H9 (cell line): ENCODE data around the gene TBC1D8. TPM values are rescaled to one million over a fixed set of nuclear protein-coding genes. Genes with fewer than 3 reads are reported as not detected.

Experiments
- DNase-seq: peaks from one replicate; pipeline ENCODE4 v3.0.0-alpha.2; 2017
- H2AFZ ChIP-seq: one replicate; pipeline ENCODE4 v1.6.1; 2013; ENCODE audit warnings: mild to moderate bottlenecking, low read length, control low read depth, moderate library complexity
- H2AK5ac ChIP-seq: 2 replicates; pipeline ENCODE4 v1.6.1; 2013; ENCODE audit warnings: low read length, control low read depth, mixed read lengths; ENCODE audit not compliant: insufficient read length
- H2BK120ac ChIP-seq: one replicate; pipeline ENCODE4 v1.6.1; 2013; ENCODE audit warnings: low read depth, mild to moderate bottlenecking, low read length, control low read depth, inconsistent platforms; ENCODE audit not compliant: poor library complexity, severe bottlenecking
- H2BK12ac ChIP-seq: 2 replicates; pipeline ENCODE4 v1.6.1; 2013; ENCODE audit warnings: low read length, control low read depth, mixed read lengths, low read depth; ENCODE audit not compliant: insufficient read length
- H2BK15ac ChIP-seq: 2 replicates; pipeline ENCODE4 v1.6.1; 2013; ENCODE audit warnings: low read depth, low read length, control low read depth
- H2BK20ac ChIP-seq: one replicate; pipeline ENCODE4 v1.6.1; 2013; ENCODE audit warnings: low read depth, mild to moderate bottlenecking, low read length, control low read depth, inconsistent platforms; ENCODE audit not compliant: poor library complexity, severe bottlenecking
- H2BK5ac ChIP-seq: 2 replicates; pipeline ENCODE4 v1.6.1; 2013; ENCODE audit warnings: low read length, control low read depth, mixed read lengths; ENCODE audit not compliant: insufficient read length
- H3K14ac ChIP-seq: 2 replicates; pipeline ENCODE4 v1.6.1; 2013; ENCODE audit warnings: low read length, control low read depth; ENCODE audit not compliant: insufficient read depth
- H3K18ac ChIP-seq: 2 replicates; pipeline ENCODE4 v1.6.1; 2013; ENCODE audit warnings: low read depth, mild to moderate bottlenecking, mixed read lengths, low read length, control low read depth; ENCODE audit not compliant: insufficient read length
- H3K23ac ChIP-seq: 2 replicates; pipeline ENCODE4 v1.6.1; 2013; ENCODE audit warnings: low read length, control low read depth, mixed read lengths, low read depth; ENCODE audit not compliant: insufficient read length
- H3K23me2 ChIP-seq: 2 replicates; pipeline ENCODE4 v1.6.1; 2013; ENCODE audit warnings: low read depth, mild to moderate bottlenecking, mixed read lengths, low read length, control low read depth; ENCODE audit not compliant: insufficient read length, poor library complexity, severe bottlenecking
- H3K27ac ChIP-seq: 2 replicates; pipeline ENCODE4 v1.5.1; 2013; ENCODE audit warnings: low read length, control low read depth, mixed read lengths, low read depth; ENCODE audit not compliant: insufficient read length
- H3K27me3 ChIP-seq: 2 replicates; pipeline ENCODE4 v1.6.1; 2013; ENCODE audit warnings: low read length, control low read depth, inconsistent platforms; ENCODE audit not compliant: insufficient read depth
- H3K4ac ChIP-seq: 2 replicates; pipeline ENCODE4 v1.6.1; 2013; ENCODE audit warnings: low read depth, mild to moderate bottlenecking, control low read depth, inconsistent platforms, low read length, moderate library complexity
- H3K4me1 ChIP-seq: 2 replicates; pipeline ENCODE4 v1.6.1; 2013; ENCODE audit warnings: low read length, control low read depth, inconsistent platforms; ENCODE audit not compliant: insufficient read depth
- H3K4me2 ChIP-seq: 2 replicates; pipeline ENCODE4 v1.6.1; 2013; ENCODE audit warnings: low read length, control low read depth, mixed read lengths; ENCODE audit not compliant: insufficient read length, insufficient read depth
- H3K56ac ChIP-seq: 2 replicates; pipeline ENCODE4 v1.6.1; 2013; ENCODE audit warnings: low read depth, mild to moderate bottlenecking, mixed read lengths, low read length, control low read depth; ENCODE audit not compliant: insufficient read length
- H3K79me1 ChIP-seq: 2 replicates; pipeline ENCODE4 v1.6.1; 2013; ENCODE audit warnings: low read depth, mild to moderate bottlenecking, moderate library complexity, low read length, control low read depth, inconsistent platforms; ENCODE audit not compliant: insufficient read depth, poor library complexity, severe bottlenecking
- H3K79me2 ChIP-seq: 2 replicates; pipeline ENCODE4 v1.6.1; 2013; ENCODE audit warnings: low read length, control low read depth, inconsistent platforms; ENCODE audit not compliant: insufficient read depth
- H3K9ac ChIP-seq: 2 replicates; pipeline ENCODE4 v1.6.1; 2013; ENCODE audit warnings: low read length, control low read depth, mixed read lengths; ENCODE audit not compliant: insufficient read length; ENCODE audit errors: extremely low read depth
- H3K9me3 ChIP-seq: one replicate; pipeline ENCODE4 v1.6.1; 2013; ENCODE audit warnings: low read depth, low read length, inconsistent platforms; ENCODE audit not compliant: control insufficient read depth
- H3T11ph ChIP-seq: one replicate; pipeline ENCODE4 v1.6.1; 2013; ENCODE audit warnings: mild to moderate bottlenecking, low read length, control low read depth, inconsistent platforms
- H4K20me1 ChIP-seq: one replicate; pipeline ENCODE4 v1.6.1; 2013; ENCODE audit not compliant: control insufficient read depth, insufficient read length, insufficient read depth
- H4K5ac ChIP-seq: 2 replicates; pipeline ENCODE4 v1.6.1; 2013; ENCODE audit warnings: low read depth, mild to moderate bottlenecking, mixed read lengths, low read length, control low read depth; ENCODE audit not compliant: insufficient read length
- H4K8ac ChIP-seq: replicated peaks from 2 replicates; pipeline ENCODE4 v1.6.1; 2013; ENCODE audit warnings: low read length, control low read depth, mixed read lengths, low read depth; ENCODE audit not compliant: insufficient read length
- H4K91ac ChIP-seq: 2 replicates; pipeline ENCODE4 v1.6.1; 2013; ENCODE audit warnings: low read depth, mild to moderate bottlenecking, moderate library complexity, mixed read lengths, low read length, control low read depth; ENCODE audit not compliant: insufficient read length
- H3K27ac Mint-ChIP-seq, 3 experiments: 2 replicates in 2 of 3; 3 replicates in 1 of 3; pipeline ENCODE4 v1.8.0; 2020 to 2021; ENCODE audit warnings: mixed read lengths in 3 of 3, mild to moderate bottlenecking in 1 of 3, moderate library complexity in 1 of 3
- H3K27me3 Mint-ChIP-seq: 2 replicates; pipeline ENCODE4 v1.8.0; 2021; ENCODE audit warnings: low read depth, mild to moderate bottlenecking, moderate library complexity, mixed read lengths
- H3K36me3 Mint-ChIP-seq, 3 experiments: 2 replicates in 2 of 3; 3 replicates in 1 of 3; pipeline ENCODE4 v1.8.0; 2020 to 2021; ENCODE audit warnings: low read depth in 3 of 3, mixed read lengths in 3 of 3; ENCODE audit not compliant: insufficient read depth in 1 of 3
- H3K4me1 Mint-ChIP-seq, 2 experiments: 2 replicates each; pipeline ENCODE4 v1.8.0; 2020; ENCODE audit warnings: mixed read lengths in 2 of 2
- H3K4me3 Mint-ChIP-seq, 2 experiments: 2 replicates in 1 of 2; 3 replicates in 1 of 2; pipeline ENCODE4 v1.8.0; 2020 to 2021; ENCODE audit warnings: mild to moderate bottlenecking in 2 of 2, mixed read lengths in 2 of 2, moderate library complexity in 1 of 2
- H3K9me3 Mint-ChIP-seq, 2 experiments: 2 replicates in 1 of 2; 3 replicates in 1 of 2; pipeline ENCODE4 v1.8.0; 2020; ENCODE audit warnings: mild to moderate bottlenecking in 2 of 2, mixed read lengths in 2 of 2, moderate library complexity in 1 of 2
- WGBS: extraction: QIAGEN DNeasy Blood & Tissue Kit; methylation state at CpG from one replicate; pipeline ENCODE4 v1.1.7; 2013; ENCODE audit warnings: missing lambda C conversion rate, low lambda C conversion rate, mixed read lengths; ENCODE audit not compliant: insufficient read length; ENCODE audit errors: extremely low coverage; 5-methylcytosine and 5-hydroxymethylcytosine counted together
- total RNA-seq: library from RNA; stranded (reverse); gene quantifications from 2 replicates; pipeline ENCODE4 v1.2.1, GENCODE V29; 2021
- TF ChIP-seq, protein P1 (sequence below): fragments of 200-600 bp; sonication (generic); conservative IDR thresholded peaks from 3 replicates; pipeline ENCODE4 v1.8.0; 2021; ENCODE audit warnings: antibody characterized with exemption, mild to moderate bottlenecking

Gene TBC1D8
- total RNA-seq, 1 experiment from 2014 or later: 16.6 TPM

DNA sequence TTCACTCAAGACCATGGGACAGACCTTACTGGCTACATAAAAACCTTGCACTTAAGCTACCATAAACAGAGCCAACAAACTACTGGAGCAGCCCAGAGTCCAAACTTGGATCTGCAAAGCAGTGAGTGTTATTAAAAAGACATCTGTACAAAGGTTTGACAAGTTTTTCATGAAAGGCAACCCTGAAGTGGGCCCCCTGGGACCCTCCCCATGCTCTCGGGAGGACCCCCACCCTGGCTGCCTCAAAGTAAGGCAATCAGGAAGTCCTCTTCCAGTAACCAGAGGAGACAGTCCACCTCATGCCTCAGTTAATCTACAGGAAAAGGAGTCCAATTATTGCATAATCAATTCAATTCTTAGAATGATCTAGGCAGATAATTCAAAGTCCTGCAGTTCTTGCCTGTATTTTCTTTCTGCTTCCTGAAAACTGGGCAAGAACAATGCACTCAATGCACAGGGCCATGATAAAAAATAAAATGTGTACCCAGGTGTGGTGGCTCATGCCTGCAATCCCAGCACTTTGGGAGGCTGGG is 69.7 kb downstream of the TBC1D8 start:
- H3K27ac Mint-ChIP-seq: no peak overlapping the region; a peak in 1 of 7 replicates
- no peaks in the 10 kb centered on the region for H3K27me3 Mint-ChIP-seq
- Histone ChIP-seq H3K18ac (no peak overlapping the region), H3K4me1 (no peaks in the 10 kb centered on the region), H3K4me2 (no peak overlapping the region), H3K79me1 (no peaks in the 10 kb centered on the region), H3K27me3 (no peaks in the 10 kb centered on the region), H3K27ac (no peak overlapping the region), H3K79me2 (0 out of 2 replicates have a peak, but pooled peaks cover 1% of the 10 kb centered on the region), H4K91ac (no peak overlapping the region), H2BK20ac (no peak overlapping the region), H4K20me1 (no peaks in the 10 kb centered on the region), H2AFZ (no peak overlapping the region), H2BK12ac (no peak overlapping the region), H2BK5ac (no peak overlapping the region), H2BK120ac (no peak overlapping the region), H3K9ac (no peak overlapping the region), H3K23ac (no peak overlapping the region), H3K23me2 (no peaks in the 10 kb centered on the region), H4K5ac (no peak overlapping the region), H3K56ac (no peak overlapping the region), H4K8ac (no peak overlapping the region), H2BK15ac (no peak overlapping the region), H3K4ac (no peak overlapping the region), H3K14ac (no peak overlapping the region), H2AK5ac (no peak overlapping the region), H3K9me3 (no peaks in the 10 kb centered on the region), H3T11ph (no peak overlapping the region)
- no CpG with 5 or more reads among the region's 1 CpG for WGBS
- peaks cover 0 to 11% of the 10 kb centered on the region in 2 experiments; a peak in 4 of 5 replicates for H3K9me3 Mint-ChIP-seq
- no peak for DNase-seq
- no peaks in the 10 kb centered on the region for H3K4me1 Mint-ChIP-seq
- peaks cover 5 to 35% (median 19%) of the 10 kb centered on the region in 3 experiments for H3K36me3 Mint-ChIP-seq
- no peak overlapping the region for H3K4me3 Mint-ChIP-seq
- TF ChIP-seq, protein P1, sequence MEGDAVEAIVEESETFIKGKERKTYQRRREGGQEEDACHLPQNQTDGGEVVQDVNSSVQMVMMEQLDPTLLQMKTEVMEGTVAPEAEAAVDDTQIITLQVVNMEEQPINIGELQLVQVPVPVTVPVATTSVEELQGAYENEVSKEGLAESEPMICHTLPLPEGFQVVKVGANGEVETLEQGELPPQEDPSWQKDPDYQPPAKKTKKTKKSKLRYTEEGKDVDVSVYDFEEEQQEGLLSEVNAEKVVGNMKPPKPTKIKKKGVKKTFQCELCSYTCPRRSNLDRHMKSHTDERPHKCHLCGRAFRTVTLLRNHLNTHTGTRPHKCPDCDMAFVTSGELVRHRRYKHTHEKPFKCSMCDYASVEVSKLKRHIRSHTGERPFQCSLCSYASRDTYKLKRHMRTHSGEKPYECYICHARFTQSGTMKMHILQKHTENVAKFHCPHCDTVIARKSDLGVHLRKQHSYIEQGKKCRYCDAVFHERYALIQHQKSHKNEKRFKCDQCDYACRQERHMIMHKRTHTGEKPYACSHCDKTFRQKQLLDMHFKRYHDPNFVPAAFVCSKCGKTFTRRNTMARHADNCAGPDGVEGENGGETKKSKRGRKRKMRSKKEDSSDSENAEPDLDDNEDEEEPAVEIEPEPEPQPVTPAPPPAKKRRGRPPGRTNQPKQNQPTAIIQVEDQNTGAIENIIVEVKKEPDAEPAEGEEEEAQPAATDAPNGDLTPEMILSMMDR: no peak
